Natural killer cell (primary cell): ENCODE measurements around the gene RBM19. TPM values are rescaled to one million over a fixed set of nuclear protein-coding genes. Genes with fewer than 3 reads are reported as not detected.

Experiments
- ATAC-seq, 3 donors: fragments of 150-1000 bp in 2 of 3; fragments of 200-7000 bp in 1 of 3; cut with Tn5 transposase; 1 replicate in 1 of 3; 2 replicates in 2 of 3; pipeline ENCODE4 v1.10.0; 2021; ENCODE audit warnings: mild to moderate bottlenecking in 2 of 3, moderate library complexity in 2 of 3
- DNase-seq, 2 donors: peaks; one replicate each; pipeline versions ENCODE4 v3.0.0 to v3.0.0-alpha.2; 2013 to 2021; ENCODE audit warnings: mixed read lengths in 1 of 2
- H3K27ac ChIP-seq: one replicate; pipeline ENCODE4 v1.5.1; 2013; ENCODE audit warnings: mild to moderate bottlenecking, low read length
- H3K27me3 ChIP-seq: one replicate; pipeline ENCODE4 v1.6.1; 2013; ENCODE audit warnings: low read length; ENCODE audit not compliant: control insufficient read depth, insufficient read depth
- H3K36me3 ChIP-seq: one replicate; pipeline ENCODE4 v1.6.1; 2013; ENCODE audit warnings: low read length; ENCODE audit not compliant: control insufficient read depth, insufficient read depth
- H3K4me1 ChIP-seq: one replicate; pipeline ENCODE4 v1.6.1; 2013; ENCODE audit warnings: low read length; ENCODE audit not compliant: control insufficient read depth, insufficient read depth
- H3K4me3 ChIP-seq: one replicate; pipeline ENCODE4 v1.5.1; 2013; ENCODE audit warnings: low read length
- H3K9me3 ChIP-seq: one replicate; pipeline ENCODE4 v1.6.1; 2013; ENCODE audit warnings: low read length; ENCODE audit not compliant: control insufficient read depth, insufficient read depth
- H3K27ac Mint-ChIP-seq, 2 donors: one replicate each; pipeline ENCODE4 v1.8.0; 2022; ENCODE audit warnings: mild to moderate bottlenecking in 2 of 2, mixed read lengths in 2 of 2, moderate library complexity in 1 of 2
- H3K27me3 Mint-ChIP-seq, 2 donors: one replicate each; pipeline ENCODE4 v1.8.0; 2022; ENCODE audit warnings: low read depth in 2 of 2, mixed read lengths in 2 of 2
- H3K36me3 Mint-ChIP-seq: one replicate; pipeline ENCODE4 v1.8.0; 2022; ENCODE audit warnings: mixed read lengths
- H3K4me1 Mint-ChIP-seq, 2 donors: one replicate each; pipeline ENCODE4 v1.8.0; 2022; ENCODE audit warnings: mixed read lengths in 2 of 2
- H3K4me3 Mint-ChIP-seq: one replicate; pipeline ENCODE4 v1.8.0; 2022; ENCODE audit warnings: mild to moderate bottlenecking, moderate library complexity, mixed read lengths
- H3K9me3 Mint-ChIP-seq, 2 donors: one replicate each; pipeline ENCODE4 v1.8.0; 2022; ENCODE audit warnings: mixed read lengths in 2 of 2
- WGBS: methylation state at CpG from one replicate; pipeline ENCODE4 v1.1.7; 2013; ENCODE audit warnings: missing lambda C conversion rate; ENCODE audit not compliant: insufficient coverage; 5-methylcytosine and 5-hydroxymethylcytosine counted together
- intact Hi-C: fragments of 100-400 bp; cut with micrococcal nuclease; formaldehyde crosslinking; loops from one replicate; pipeline ENCODE4 v1.14.2; 2022
- total RNA-seq, 4 donors: library from RNA; stranded (reverse); fragments of 120-200 nt in 1 of 4; gene quantifications; one replicate each; pipeline versions ENCODE4 v1.2.3 to v1.2.4, GENCODE V29; 2013 to 2022
- TF ChIP-seq, protein P1 (sequence below): fragments of 200-600 bp; IDR thresholded peaks from one replicate; pipeline ENCODE4 v1.8.0; 2022; ENCODE audit warnings: antibody characterized with exemption

The RBM19 gene
- total RNA-seq, 3 donors from 2014 or later (not counting 1 experiment from before 2014, with no cell fraction given), result 49.9 to 70.6 (median 60.9) TPM

GRCh38 chr12:113974006-113974405, 7.9 kb upstream of the RBM19 start:
- H3K36me3 Mint-ChIP-seq, result no peaks in the 10 kb centered on the region
- DNase-seq, result no peak
- Histone ChIP-seq H3K36me3 (no peaks in the 10 kb centered on the region), H3K4me1 (no peaks in the 10 kb centered on the region), H3K9me3 (no peaks in the 10 kb centered on the region), H3K27me3 (peaks cover 15% of the 10 kb centered on the region), H3K27ac (no peak overlapping the region), H3K4me3 (no peak overlapping the region)
- H3K27me3 Mint-ChIP-seq, result peaks cover 43 to 56% of the 10 kb centered on the region in 2 donors
- H3K4me1 Mint-ChIP-seq, result no peaks in the 10 kb centered on the region
- TF ChIP-seq, protein P1, sequence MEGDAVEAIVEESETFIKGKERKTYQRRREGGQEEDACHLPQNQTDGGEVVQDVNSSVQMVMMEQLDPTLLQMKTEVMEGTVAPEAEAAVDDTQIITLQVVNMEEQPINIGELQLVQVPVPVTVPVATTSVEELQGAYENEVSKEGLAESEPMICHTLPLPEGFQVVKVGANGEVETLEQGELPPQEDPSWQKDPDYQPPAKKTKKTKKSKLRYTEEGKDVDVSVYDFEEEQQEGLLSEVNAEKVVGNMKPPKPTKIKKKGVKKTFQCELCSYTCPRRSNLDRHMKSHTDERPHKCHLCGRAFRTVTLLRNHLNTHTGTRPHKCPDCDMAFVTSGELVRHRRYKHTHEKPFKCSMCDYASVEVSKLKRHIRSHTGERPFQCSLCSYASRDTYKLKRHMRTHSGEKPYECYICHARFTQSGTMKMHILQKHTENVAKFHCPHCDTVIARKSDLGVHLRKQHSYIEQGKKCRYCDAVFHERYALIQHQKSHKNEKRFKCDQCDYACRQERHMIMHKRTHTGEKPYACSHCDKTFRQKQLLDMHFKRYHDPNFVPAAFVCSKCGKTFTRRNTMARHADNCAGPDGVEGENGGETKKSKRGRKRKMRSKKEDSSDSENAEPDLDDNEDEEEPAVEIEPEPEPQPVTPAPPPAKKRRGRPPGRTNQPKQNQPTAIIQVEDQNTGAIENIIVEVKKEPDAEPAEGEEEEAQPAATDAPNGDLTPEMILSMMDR, result no peak
- ATAC-seq, result no peak
- H3K4me3 Mint-ChIP-seq, result no peak overlapping the region
- H3K27ac Mint-ChIP-seq, result no peak overlapping the region
- WGBS, result 81% methylated on average over 3 of the region's 3 CpGs
- H3K9me3 Mint-ChIP-seq, result no peaks in the 10 kb centered on the region
- intact Hi-C loops, result no loop called here

- no peak overlapping the region for H3K27ac Mint-ChIP-seq
- no peaks in the 10 kb centered on the region for H3K36me3 Mint-ChIP-seq
- no peak overlapping the region for H3K4me3 ChIP-seq
- intact Hi-C loops, result no loop called here
- H3K36me3 ChIP-seq, result no peaks in the 10 kb centered on the region
- TF ChIP-seq, protein P1, result no peak
- DNase-seq (no peak), ATAC-seq (no peak)
- no peak overlapping the region for H3K27ac ChIP-seq
- no peak overlapping the region for H3K4me3 Mint-ChIP-seq
- 16% methylated on average over 10 of the region's 10 CpGs for WGBS
- H3K9me3 Mint-ChIP-seq, result no peaks in the 10 kb centered on the region
- no peaks in the 10 kb centered on the region for H3K4me1 ChIP-seq
- H3K27me3 Mint-ChIP-seq, result peaks cover 50 to 63% of the 10 kb centered on the region in 2 donors
- peaks cover 15% of the 10 kb centered on the region for H3K27me3 ChIP-seq
- H3K9me3 ChIP-seq, result no peaks in the 10 kb centered on the region
- H3K4me1 Mint-ChIP-seq, result no peaks in the 10 kb centered on the region
These were observed 7.2 kb upstream of the RBM19 start for GRCh38 chr12:113973109-113973904.

GRCh38 chr12:113971392-113971791, 5.3 kb upstream of the RBM19 start:
- Histone ChIP-seq H3K27ac (no peak overlapping the region), H3K4me1 (peaks cover 8% of the 10 kb centered on the region), H3K9me3 (no peaks in the 10 kb centered on the region), H3K36me3 (no peaks in the 10 kb centered on the region), H3K4me3 (no peak overlapping the region), H3K27me3 (peaks cover 15% of the 10 kb centered on the region)
- Mint-ChIP-seq H3K4me3 (no peak overlapping the region), H3K27ac (no peak overlapping the region), H3K9me3 (no peaks in the 10 kb centered on the region), H3K36me3 (no peaks in the 10 kb centered on the region), H3K27me3 (peaks cover 50 to 62% of the 10 kb centered on the region in 2 donors), H3K4me1 (peaks cover 10 to 11% of the 10 kb centered on the region in 2 donors)
- DNase-seq, result no peak
- ATAC-seq, result no peak
- WGBS, result 96% methylated on average over 3 of the region's 4 CpGs
- intact Hi-C loops, result no loop called here
- TF ChIP-seq, protein P1, result no peak

DNA sequence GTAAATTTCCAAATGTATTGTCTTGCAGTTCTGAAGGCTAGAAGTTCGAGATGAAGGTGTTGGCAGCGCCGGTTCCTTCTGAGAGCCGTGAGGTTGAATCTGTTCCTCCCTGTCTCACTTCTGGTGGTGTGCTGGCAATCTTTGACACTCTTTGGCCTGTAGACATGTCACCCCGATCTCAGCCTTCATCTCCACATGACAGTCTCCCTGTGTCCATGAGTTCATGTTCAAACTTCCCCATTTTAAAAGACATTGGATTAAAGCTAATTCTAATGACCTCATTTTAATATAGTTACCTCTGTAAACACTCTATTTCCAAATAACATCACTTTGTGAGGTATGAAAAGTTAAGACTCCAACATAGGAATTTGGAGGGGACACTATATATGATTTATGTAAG, 4.1 kb upstream of the RBM19 start:
- Histone ChIP-seq H3K36me3 (no peaks in the 10 kb centered on the region), H3K4me3 (no peak overlapping the region), H3K27me3 (peaks cover 15% of the 10 kb centered on the region), H3K4me1 (peaks cover 16% of the 10 kb centered on the region), H3K9me3 (no peaks in the 10 kb centered on the region), H3K27ac (no peak overlapping the region)
- H3K4me3 Mint-ChIP-seq, result no peak overlapping the region
- no peaks in the 10 kb centered on the region for H3K36me3 Mint-ChIP-seq
- TF ChIP-seq, protein P1, result no peak
- no peaks in the 10 kb centered on the region for H3K9me3 Mint-ChIP-seq
- DNase-seq (no peak), ATAC-seq (no peak)
- peaks cover 22 to 23% of the 10 kb centered on the region in 2 donors for H3K4me1 Mint-ChIP-seq
- peaks cover 49 to 56% of the 10 kb centered on the region in 2 donors for H3K27me3 Mint-ChIP-seq
- intact Hi-C loops, result no loop called here
- 80% methylated on average over 5 of the region's 5 CpGs for WGBS
- no peak overlapping the region for H3K27ac Mint-ChIP-seq
